Daoy (cell line): ENCODE measurements around the gene UNK. TPM values are rescaled to one million over a fixed set of nuclear protein-coding genes. Genes with fewer than 3 reads are reported as not detected.
A peak's percentile ranks its signal among the peaks of the same experiment; 100 is the strongest.
"Not testable (repeated sequence)": the region's sequence is repeated elsewhere in the genome, so short reads cannot be mapped to it uniquely, and the experiment has no call there.

Experiments used
- DNase-seq: peaks from one replicate; pipeline ENCODE4 v3.0.0-alpha.2; 2015; ENCODE audit warnings: low read depth
- total RNA-seq: library from RNA; depleted of rRNA; stranded (reverse); fragments of >200 nt; shearing (Covaris generic); gene quantifications from 2 replicates; pipeline ENCODE4 v1.2.3, GENCODE V29; 2014

Gene UNK
- total RNA-seq, 1 experiment from 2014 or later = 40.6 TPM

DNA sequence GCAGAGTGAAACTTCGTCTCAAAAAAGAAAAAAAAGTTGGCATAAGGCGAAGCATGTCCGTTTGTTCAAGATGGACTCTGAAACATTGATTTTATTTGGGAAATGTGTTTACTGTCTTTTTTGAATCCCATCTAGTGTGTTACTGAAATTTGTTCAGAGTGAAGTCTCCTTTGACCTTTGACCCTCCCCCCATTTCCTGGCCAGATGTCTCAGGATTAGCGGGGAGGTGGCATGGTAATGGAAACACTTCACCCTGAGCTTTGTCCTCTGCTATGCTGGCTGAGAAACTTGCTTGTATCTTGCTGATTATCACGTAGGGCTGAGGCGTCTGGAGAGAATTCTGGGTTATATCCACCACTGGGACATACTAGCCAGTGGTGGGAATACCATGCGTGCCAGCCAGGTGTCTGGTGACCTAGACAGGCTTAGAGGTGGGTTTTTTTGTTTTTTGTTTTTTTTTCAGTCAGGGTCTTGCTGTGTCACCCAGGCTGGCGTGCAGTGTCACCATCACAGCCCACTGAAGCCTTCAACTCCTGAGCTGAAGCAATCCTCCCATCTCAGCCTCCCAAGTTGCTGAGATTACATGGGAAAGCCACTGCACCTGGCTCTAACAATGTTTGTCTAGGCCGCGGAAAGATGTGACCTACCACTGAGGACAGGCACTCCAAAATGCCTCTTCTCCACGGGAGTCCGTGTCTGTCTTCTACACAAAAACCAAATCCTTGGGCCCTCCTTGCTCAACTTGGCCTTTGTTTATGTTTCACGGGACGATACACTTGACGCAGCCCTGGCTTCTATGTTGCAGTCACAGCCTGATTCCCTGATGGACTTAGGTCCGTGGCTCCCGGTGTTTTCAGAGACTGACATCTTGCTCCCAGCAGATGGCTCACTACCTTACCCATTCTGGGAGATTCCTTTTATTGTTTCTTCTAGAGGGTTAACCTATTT is 13.0 kb upstream of the UNK start:
- DNase-seq = no peak

GRCh38 chr17:75773121-75773807 is 11.3 kb upstream of the UNK start:
- DNase-seq = peak; percentile 10

DNA sequence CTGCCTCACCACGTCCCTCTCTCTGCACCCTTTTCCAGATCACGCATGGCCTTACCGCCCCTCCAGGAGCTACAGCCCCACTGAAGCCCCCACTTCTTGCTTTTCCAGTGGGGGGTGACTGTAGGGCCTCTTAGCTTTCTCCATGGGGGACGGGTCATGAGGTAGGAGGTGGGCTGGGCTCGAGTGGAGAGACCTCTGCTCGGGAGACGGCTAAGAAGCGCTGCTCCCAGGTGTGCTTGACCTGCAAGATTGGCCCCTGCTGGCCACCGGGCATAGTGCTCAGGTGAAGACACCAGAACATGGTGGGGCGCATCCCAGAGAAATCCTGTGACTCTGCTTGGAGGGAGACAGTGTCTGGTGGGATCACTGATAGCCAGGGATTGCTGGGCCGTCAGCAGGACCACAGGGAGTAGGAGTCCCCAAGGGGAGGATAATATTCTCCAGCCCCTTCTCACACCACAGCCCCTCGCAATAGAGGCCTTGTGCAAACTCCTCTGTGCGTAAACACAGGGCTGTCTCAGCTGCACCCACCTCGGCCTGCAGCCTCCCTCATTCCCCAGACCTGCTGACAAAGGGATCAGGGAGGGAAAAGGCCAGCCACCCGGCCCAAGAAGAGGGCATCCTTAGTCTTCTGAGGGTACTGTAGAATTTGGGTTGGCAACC is 10.7 kb upstream of the UNK start:
- DNase-seq = peak; percentile 9

DNA sequence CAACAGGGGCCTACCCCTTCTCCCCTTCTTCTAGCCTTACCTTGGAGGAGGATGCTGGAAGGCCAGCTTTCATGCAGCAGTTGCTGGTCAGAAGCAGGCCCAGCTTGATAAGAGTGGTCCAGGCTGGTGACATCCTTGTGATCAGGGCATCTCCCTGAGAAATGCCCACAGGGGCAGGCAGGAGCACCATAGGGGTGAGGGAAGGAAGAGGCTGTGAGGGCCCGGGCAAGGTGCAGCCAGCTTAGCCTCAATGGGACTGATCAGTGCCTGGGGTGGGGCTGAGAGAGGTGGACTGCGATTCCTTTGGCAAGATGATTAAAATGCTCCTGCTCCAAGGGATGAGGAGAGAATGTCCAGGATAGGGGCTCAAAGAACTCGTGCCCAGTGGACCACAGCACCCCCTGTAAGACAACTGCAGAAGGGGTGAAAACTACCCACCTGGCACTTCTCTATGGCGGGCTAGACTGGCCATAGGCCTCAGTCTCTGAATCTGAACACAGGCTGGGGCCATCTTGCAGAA is 10.1 kb upstream of the UNK start:
- peak; percentile 9 for DNase-seq

DNA sequence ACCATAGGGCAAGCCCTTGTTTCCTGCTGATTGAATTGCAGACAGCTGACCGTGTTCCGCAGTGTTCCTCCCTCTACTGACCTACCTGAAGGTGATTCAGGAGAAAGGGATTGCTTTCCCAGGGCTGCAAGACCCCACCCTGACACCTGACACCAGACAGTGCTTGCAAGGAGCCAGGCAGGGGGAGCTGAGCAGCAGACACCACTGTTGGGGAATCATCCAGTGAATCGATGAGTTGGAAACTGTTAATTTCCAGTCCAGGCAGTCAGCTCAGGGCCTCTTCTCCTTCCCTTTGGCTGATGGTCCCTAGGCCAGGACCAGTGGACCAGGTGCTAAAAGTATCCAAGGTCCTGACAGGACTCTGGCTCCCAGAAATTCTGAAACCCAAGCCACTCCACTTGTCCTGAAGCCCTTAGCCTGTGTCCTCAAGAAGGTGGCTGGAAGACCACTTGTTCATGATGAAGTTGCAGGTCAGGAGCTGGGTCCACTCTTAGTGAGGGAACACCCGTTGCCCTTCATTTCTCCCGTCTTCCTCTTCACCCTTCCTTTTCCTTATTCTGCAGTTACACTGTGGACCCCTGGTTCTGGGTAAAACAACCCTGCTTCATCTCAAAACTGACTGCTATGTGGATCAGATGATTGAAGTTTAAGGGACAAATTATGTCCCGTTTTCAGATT is 9.5 kb upstream of the UNK start:
- DNase-seq = peak; percentile 42

DNA sequence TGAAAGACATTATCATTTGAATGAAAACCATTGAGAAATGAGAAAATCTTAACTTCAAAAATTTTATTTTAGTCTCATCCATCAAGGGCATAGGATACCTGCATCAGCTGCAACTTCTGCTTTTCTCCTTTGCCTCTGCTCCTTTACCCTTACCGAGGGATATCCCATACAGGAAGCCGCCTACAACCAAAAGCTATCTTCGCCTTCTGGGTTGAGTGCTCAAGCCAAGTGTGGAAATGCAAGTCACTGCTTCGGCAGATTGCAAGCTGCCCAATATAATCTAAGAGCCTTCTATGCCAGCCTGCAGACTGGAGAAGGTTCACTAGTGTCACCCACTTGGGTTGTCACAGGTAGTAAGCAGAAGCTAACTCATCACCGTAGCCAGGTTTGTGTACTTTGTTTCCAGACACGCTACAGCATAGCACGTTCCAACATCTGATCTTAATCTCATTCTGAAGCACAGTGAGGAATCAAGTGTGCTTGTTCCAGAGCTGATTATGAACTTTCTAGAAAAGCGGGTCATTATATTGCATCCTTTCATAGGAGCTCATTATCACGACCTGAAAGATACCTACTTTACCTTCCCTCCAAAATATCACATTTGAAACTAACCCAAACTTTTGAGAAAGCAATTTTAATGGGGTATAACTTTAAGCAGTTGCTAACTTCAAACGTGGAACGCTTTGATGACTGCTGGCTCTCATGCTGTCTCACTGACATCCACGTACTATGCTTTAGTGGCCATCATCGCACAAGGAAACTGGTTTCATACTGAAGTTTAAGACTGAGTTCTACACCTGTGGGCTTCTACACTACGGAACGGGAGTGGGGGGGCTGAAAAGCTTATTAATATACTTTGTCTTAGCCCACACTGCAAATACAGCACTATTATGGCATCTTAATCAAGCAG is 8.0 kb upstream of the UNK start:
- peak; percentile 13 for DNase-seq

- DNase-seq = no peak
Observed at GRCh38 chr17:75777296-75777922, 7.2 kb upstream of the UNK start.

GRCh38 chr17:75778066-75778860 is 6.3 kb upstream of the UNK start:
- DNase-seq = not testable (repeated sequence)

GRCh38 chr17:75778861-75779249 is 5.8 kb upstream of the UNK start:
- no peak for DNase-seq

DNA sequence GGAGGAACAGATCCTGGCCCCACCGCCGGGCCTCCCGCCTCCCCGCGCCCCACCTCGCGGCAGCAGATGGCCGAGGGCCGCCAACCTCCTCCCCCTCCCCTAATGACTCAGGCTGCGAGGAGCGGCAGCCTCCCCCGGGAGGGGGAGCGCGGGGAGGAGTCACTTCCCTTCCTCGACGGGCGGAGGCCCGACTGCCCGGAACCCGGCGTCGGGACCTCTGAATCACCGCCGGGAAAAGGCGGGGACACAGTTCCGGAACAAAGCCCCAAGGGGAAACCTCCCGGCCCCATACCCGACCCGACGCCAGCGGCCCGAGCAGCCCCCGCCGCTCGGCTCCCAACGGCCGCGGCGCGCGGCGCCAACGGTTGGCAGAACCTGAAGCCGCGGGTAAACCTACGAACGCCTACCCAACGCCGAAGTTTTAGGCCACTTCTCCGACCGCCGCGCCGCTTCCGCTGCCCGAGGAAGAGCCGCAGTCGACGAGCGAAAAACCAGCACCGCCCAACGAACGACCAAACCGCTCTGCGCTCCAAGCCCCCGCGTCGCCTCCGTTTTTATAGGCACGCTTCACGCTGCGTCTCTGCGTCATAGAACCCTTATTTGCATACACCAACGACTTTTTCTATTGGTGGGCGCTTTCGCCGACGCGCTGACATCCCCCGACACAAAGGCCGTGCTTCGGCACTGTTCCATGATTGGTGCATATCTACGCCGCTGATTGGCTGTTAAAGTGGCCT is 5.2 kb upstream of the UNK start:
- DNase-seq = peak; percentile 99

GRCh38 chr17:75779987-75780889 is 4.4 kb upstream of the UNK start:
- DNase-seq = no peak

GRCh38 chr17:75783069-75783783 is 1.4 kb upstream of the UNK start:
- DNase-seq = no peak

- no peak for DNase-seq
Observed at GRCh38 chr17:75783803-75784472, 668 bp upstream of the UNK start.

GRCh38 chr17:75785016-75785890 is 647 bp downstream of the UNK start:
- peak; percentile 93 for DNase-seq

DNA sequence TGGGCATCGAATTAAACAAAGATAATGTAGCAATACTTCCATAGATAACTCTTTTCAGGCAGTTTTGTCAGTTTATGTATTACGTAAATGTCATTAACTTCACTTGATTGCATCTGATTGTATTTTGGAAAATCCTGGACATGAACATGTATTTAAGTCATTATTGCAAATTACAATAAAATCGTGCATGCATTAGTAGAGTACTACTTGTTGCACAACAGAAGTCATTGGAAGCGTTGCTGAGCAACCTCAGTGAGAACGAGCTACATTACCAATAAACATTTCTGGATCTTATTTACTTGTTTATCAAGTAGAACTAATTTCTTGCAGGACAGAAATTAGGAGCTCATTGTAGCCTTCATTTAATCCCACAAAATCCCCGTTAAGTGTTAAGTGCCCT is 6.6 kb downstream of the UNK start:
- DNase-seq = no peak
